Natural killer cell (primary cell): ENCODE data around the gene OLFM4. TPM values are rescaled to one million over a fixed set of nuclear protein-coding genes. Genes with fewer than 3 reads are reported as not detected.

Experiments
- ATAC-seq, 3 donors: fragments of 150-1000 bp in 2 of 3; fragments of 200-7000 bp in 1 of 3; cut with Tn5 transposase; 1 replicate in 1 of 3; 2 replicates in 2 of 3; pipeline ENCODE4 v1.10.0; 2021; ENCODE audit warnings: mild to moderate bottlenecking in 2 of 3, moderate library complexity in 2 of 3
- DNase-seq, 2 donors: peaks; one replicate each; pipeline versions ENCODE4 v3.0.0 to v3.0.0-alpha.2; 2013 to 2021; ENCODE audit warnings: mixed read lengths in 1 of 2
- H3K27ac ChIP-seq: one replicate; pipeline ENCODE4 v1.5.1; 2013; ENCODE audit warnings: mild to moderate bottlenecking, low read length
- H3K27me3 ChIP-seq: one replicate; pipeline ENCODE4 v1.6.1; 2013; ENCODE audit warnings: low read length; ENCODE audit not compliant: control insufficient read depth, insufficient read depth
- H3K36me3 ChIP-seq: one replicate; pipeline ENCODE4 v1.6.1; 2013; ENCODE audit warnings: low read length; ENCODE audit not compliant: control insufficient read depth, insufficient read depth
- H3K4me1 ChIP-seq: one replicate; pipeline ENCODE4 v1.6.1; 2013; ENCODE audit warnings: low read length; ENCODE audit not compliant: control insufficient read depth, insufficient read depth
- H3K4me3 ChIP-seq: one replicate; pipeline ENCODE4 v1.5.1; 2013; ENCODE audit warnings: low read length
- H3K9me3 ChIP-seq: one replicate; pipeline ENCODE4 v1.6.1; 2013; ENCODE audit warnings: low read length; ENCODE audit not compliant: control insufficient read depth, insufficient read depth
- H3K27ac Mint-ChIP-seq, 2 donors: one replicate each; pipeline ENCODE4 v1.8.0; 2022; ENCODE audit warnings: mild to moderate bottlenecking in 2 of 2, mixed read lengths in 2 of 2, moderate library complexity in 1 of 2
- H3K27me3 Mint-ChIP-seq, 2 donors: one replicate each; pipeline ENCODE4 v1.8.0; 2022; ENCODE audit warnings: low read depth in 2 of 2, mixed read lengths in 2 of 2
- H3K36me3 Mint-ChIP-seq: one replicate; pipeline ENCODE4 v1.8.0; 2022; ENCODE audit warnings: mixed read lengths
- H3K4me1 Mint-ChIP-seq, 2 donors: one replicate each; pipeline ENCODE4 v1.8.0; 2022; ENCODE audit warnings: mixed read lengths in 2 of 2
- H3K4me3 Mint-ChIP-seq: one replicate; pipeline ENCODE4 v1.8.0; 2022; ENCODE audit warnings: mild to moderate bottlenecking, moderate library complexity, mixed read lengths
- H3K9me3 Mint-ChIP-seq, 2 donors: one replicate each; pipeline ENCODE4 v1.8.0; 2022; ENCODE audit warnings: mixed read lengths in 2 of 2
- WGBS: methylation state at CpG from one replicate; pipeline ENCODE4 v1.1.7; 2013; ENCODE audit warnings: missing lambda C conversion rate; ENCODE audit not compliant: insufficient coverage; 5-methylcytosine and 5-hydroxymethylcytosine counted together
- intact Hi-C: fragments of 100-400 bp; cut with micrococcal nuclease; formaldehyde crosslinking; loops from one replicate; pipeline ENCODE4 v1.14.2; 2022
- total RNA-seq, 4 donors: library from RNA; stranded (reverse); fragments of 120-200 nt in 1 of 4; gene quantifications; one replicate each; pipeline versions ENCODE4 v1.2.3 to v1.2.4, GENCODE V29; 2013 to 2022
- TF ChIP-seq, protein P1 (sequence below): fragments of 200-600 bp; IDR thresholded peaks from one replicate; pipeline ENCODE4 v1.8.0; 2022; ENCODE audit warnings: antibody characterized with exemption

OLFM4 gene
- total RNA-seq, 3 donors from 2014 or later (not counting 1 experiment from before 2014, with no cell fraction given), result not detected

GRCh38 chr13:53015971-53016370, 12.6 kb upstream of the OLFM4 start:
- 85% methylated on average over 5 of the region's 6 CpGs for whole genome bisulfite sequencing
- Mint-ChIP-seq H3K4me3 (no peak overlapping the region), H3K4me1 (no peaks in the 10 kb centered on the region), H3K36me3 (no peaks in the 10 kb centered on the region), H3K27ac (no peak overlapping the region), H3K9me3 (no peaks in the 10 kb centered on the region), H3K27me3 (peaks cover 0 to 12% of the 10 kb centered on the region in 2 donors)
- no peak for ATAC-seq
- TF ChIP-seq, protein P1, sequence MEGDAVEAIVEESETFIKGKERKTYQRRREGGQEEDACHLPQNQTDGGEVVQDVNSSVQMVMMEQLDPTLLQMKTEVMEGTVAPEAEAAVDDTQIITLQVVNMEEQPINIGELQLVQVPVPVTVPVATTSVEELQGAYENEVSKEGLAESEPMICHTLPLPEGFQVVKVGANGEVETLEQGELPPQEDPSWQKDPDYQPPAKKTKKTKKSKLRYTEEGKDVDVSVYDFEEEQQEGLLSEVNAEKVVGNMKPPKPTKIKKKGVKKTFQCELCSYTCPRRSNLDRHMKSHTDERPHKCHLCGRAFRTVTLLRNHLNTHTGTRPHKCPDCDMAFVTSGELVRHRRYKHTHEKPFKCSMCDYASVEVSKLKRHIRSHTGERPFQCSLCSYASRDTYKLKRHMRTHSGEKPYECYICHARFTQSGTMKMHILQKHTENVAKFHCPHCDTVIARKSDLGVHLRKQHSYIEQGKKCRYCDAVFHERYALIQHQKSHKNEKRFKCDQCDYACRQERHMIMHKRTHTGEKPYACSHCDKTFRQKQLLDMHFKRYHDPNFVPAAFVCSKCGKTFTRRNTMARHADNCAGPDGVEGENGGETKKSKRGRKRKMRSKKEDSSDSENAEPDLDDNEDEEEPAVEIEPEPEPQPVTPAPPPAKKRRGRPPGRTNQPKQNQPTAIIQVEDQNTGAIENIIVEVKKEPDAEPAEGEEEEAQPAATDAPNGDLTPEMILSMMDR, result no peak
- no peaks in the 10 kb centered on the region for H3K4me1 ChIP-seq
- no peaks in the 10 kb centered on the region for H3K9me3 ChIP-seq
- no peak overlapping the region for H3K4me3 ChIP-seq
- no peaks in the 10 kb centered on the region for H3K36me3 ChIP-seq
- intact Hi-C loops, result no loop called here
- no peak overlapping the region for H3K27ac ChIP-seq
- no peak for DNase-seq
- H3K27me3 ChIP-seq, result no peaks in the 10 kb centered on the region

GRCh38 chr13:53017433-53017970, 11.1 kb upstream of the OLFM4 start:
- no peak overlapping the region for H3K4me3 Mint-ChIP-seq
- H3K4me3 ChIP-seq, result no peak overlapping the region
- H3K4me1 ChIP-seq, result no peaks in the 10 kb centered on the region
- DNase-seq (no peak), ATAC-seq (no peak)
- intact Hi-C loops, result no loop called here
- H3K4me1 Mint-ChIP-seq, result no peaks in the 10 kb centered on the region
- WGBS, result 93% methylated on average over 5 of the region's 5 CpGs
- TF ChIP-seq, protein P1, result no peak
- no peaks in the 10 kb centered on the region for H3K9me3 ChIP-seq
- no peaks in the 10 kb centered on the region for H3K9me3 Mint-ChIP-seq
- H3K36me3 Mint-ChIP-seq, result no peaks in the 10 kb centered on the region
- H3K36me3 ChIP-seq, result no peaks in the 10 kb centered on the region
- no peaks in the 10 kb centered on the region for H3K27me3 ChIP-seq
- H3K27me3 Mint-ChIP-seq, result peaks cover 0 to 7% of the 10 kb centered on the region in 2 donors
- H3K27ac Mint-ChIP-seq, result no peak overlapping the region
- no peak overlapping the region for H3K27ac ChIP-seq

DNA sequence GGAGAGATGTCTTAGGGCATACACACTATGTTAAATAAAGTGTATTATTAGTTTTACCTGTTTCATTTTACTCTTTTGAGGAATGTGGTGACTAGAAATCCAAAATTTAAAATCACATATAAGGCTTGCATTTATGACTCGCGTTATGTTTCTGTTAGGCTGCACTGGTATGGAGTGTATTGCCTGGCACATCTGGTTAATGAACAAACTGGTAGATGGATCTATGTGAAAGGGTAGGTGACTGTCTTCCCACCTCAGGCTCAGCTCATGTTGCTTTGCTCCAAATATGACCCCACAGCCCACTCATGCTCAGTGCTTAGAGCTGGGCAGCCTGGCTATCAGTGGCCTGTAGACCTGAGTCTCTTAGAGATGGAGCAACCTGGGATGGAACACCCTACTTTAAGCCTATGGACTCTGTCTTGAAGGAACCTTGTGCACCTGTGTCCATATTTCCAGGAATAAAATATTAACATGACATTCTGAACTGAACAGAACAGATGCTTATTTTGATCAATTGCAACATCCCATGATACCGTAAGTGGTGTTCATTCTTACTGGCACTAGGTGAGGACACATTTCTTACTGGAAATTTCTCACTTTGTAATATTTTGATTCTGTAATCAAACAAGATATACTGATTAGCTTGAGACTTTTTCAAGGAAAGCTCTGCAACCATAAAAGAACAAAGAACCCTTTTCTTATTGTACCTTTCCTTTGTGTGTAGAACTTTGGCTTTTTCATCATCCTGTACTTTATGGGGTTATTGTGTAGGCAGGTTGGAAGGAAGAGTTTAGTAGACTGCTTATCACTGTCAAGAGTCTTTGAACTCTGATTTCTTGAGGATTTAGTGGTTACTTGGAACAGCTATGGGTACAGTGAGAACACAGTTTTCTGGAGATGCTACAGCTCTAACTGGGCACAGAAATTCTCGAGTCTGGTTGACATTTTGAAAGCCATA, 9.6 kb upstream of the OLFM4 start:
- H3K27ac ChIP-seq, result no peak overlapping the region
- intact Hi-C loops, result no loop called here
- DNase-seq (no peak), ATAC-seq (no peak)
- Mint-ChIP-seq H3K27me3 (peaks cover 0 to 5% of the 10 kb centered on the region in 2 donors), H3K4me1 (no peaks in the 10 kb centered on the region), H3K36me3 (no peaks in the 10 kb centered on the region), H3K27ac (no peak overlapping the region), H3K4me3 (no peak overlapping the region), H3K9me3 (no peaks in the 10 kb centered on the region)
- TF ChIP-seq, protein P1, result no peak
- H3K36me3 ChIP-seq, result no peaks in the 10 kb centered on the region
- WGBS, result 86% methylated on average over 4 of the region's 4 CpGs
- H3K4me3 ChIP-seq, result no peak overlapping the region
- no peaks in the 10 kb centered on the region for H3K27me3 ChIP-seq
- no peaks in the 10 kb centered on the region for H3K9me3 ChIP-seq
- H3K4me1 ChIP-seq, result no peaks in the 10 kb centered on the region
